Measurements from ENCODE around the gene TP53I13.

The TP53I13 gene

DNA sequence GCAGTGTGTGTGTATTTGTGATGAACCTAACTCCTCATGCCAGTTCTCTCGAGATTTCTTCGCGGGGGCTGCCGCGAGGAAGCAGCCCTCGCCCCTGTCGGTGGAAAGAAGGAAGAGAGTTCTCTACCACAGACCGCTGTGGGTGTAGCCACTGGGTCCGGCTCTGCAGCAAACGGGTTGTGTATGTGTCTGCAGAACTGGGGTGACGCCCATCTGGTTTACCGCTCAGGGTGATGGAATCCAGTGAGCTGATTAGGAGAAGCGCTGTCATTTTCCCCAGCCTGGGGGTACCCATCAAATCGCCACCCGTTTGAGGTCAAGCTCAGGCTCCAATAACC is 46.5 kb downstream of the TP53I13 start:
- DNase-seq (ENCODE audit: low read depth), result no peak
- peak overlapping the region; percentile 15 for H3K4me3 ChIP-seq (replicated peaks; ENCODE audit: low read depth, low read length)
- no peak for TF ChIP-seq CTCF (IDR thresholded peaks at IDR 0.05; ENCODE audit: low read length, missing control alignments)

- TF ChIP-seq CTCF (IDR thresholded peaks at IDR 0.05; ENCODE audit: low read length, missing control alignments), result no peak
Measured at GRCh38 chr17:29615492-29616299, 47.2 kb downstream of the TP53I13 start.

GRCh38 chr17:29616300-29617048 is 48.0 kb downstream of the TP53I13 start:
- no peak for DNase-seq (ENCODE audit: low read depth)
- no peak for TF ChIP-seq CTCF (IDR thresholded peaks at IDR 0.05; ENCODE audit: low read length, missing control alignments)

More at GRCh38 chr17:29615492-29616299, 47.2 kb downstream of the TP53I13 start:
- H3K4me3 ChIP-seq (replicated peaks; ENCODE audit: low read depth, low read length), result peak overlapping the region; percentile 30
- DNase-seq (ENCODE audit: low read depth), result peak; percentile 82

DNA sequence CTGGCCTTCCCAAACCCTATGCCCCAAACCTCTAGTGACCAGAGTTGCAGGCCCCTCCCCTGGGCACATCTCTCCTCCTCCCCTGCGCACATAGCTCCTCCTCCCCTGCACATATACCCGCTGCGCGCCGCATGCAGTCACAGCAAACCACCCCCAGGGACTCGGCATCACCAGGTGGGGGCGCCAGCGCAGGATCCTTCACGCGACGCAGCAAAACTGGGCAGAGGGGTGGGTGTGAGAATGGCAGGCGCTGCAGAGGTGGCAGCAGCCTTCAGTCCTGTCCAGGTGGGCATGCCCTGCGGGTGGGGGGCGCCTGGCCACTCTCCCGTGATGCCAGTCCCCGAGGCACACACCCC is 48.6 kb downstream of the TP53I13 start:
- H3K4me3 ChIP-seq (replicated peaks; ENCODE audit: low read depth, low read length), result no peak overlapping the region
- peak; percentile 72 for DNase-seq (ENCODE audit: low read depth)
- TF ChIP-seq CTCF (IDR thresholded peaks at IDR 0.05; ENCODE audit: low read length, missing control alignments), result peak; percentile 58

More at GRCh38 chr17:29616300-29617048, 48.0 kb downstream of the TP53I13 start:
- H3K4me3 ChIP-seq (replicated peaks; ENCODE audit: low read depth, low read length), result no peak overlapping the region

GRCh38 chr17:29617481-29618271 is 49.2 kb downstream of the TP53I13 start:
- peak; percentile 68 for DNase-seq (ENCODE audit: low read depth)

More at GRCh38 chr17:29617481-29618271, 49.2 kb downstream of the TP53I13 start:
- peak overlapping the region; percentile 10 for H3K4me3 ChIP-seq (replicated peaks; ENCODE audit: low read depth, low read length)
- peak; percentile 38 for TF ChIP-seq CTCF (IDR thresholded peaks at IDR 0.05; ENCODE audit: low read length, missing control alignments)

Measured in fibroblast of pulmonary artery (primary cell).